HepG2 (cell line): Measurements from ENCODE around the gene CRIP1. TPM values are rescaled to one million over a fixed set of nuclear protein-coding genes. Genes with fewer than 3 reads are reported as not detected.

Experiments used
- ATAC-seq: fragments of 200-7000 bp; cut with Tn5 transposase; 3 replicates; pipeline ENCODE4 v1.9.1; 2020; ENCODE audit warnings: mild to moderate bottlenecking, moderate library complexity
- BruUV-seq: library from RNA; stranded (reverse); fragments of 400-500 nt; replicated peaks from 2 replicates; lab custom pipeline; 2021; lab: Mats Ljungman, UMichigan
- CTCF ChIA-PET: fragments of 300-600 bp; formaldehyde crosslinking; extraction: SDS; loops from one replicate; lab custom pipeline; 2021; ENCODE audit warnings: low total read pairs, inconsistent platforms, low intra/inter-chr PET ratio; lab: Yijun Ruan, JAX
- POLR2A ChIA-PET: fragments of 350-600 bp; sonication (Branson Sonifier 250); formaldehyde crosslinking; loops from one replicate; lab custom pipeline; 2020; ENCODE audit warnings: antibody characterized with exemption, inconsistent platforms; lab: Yijun Ruan, JAX
- DNase-seq: peaks from one replicate; pipeline ENCODE4 v3.0.0-alpha.2; 2015; ENCODE audit warnings: low spot score
- FAIRE-seq: peaks from 3 replicates; lab custom pipeline; 2011; peaks lifted over from hg19 to GRCh38; lab: Jason Lieb, UNC
- H2AFZ ChIP-seq: one replicate; pipeline ENCODE4 v1.6.1; 2011; ENCODE audit warnings: low read length, inconsistent platforms
- H3K27ac ChIP-seq: fragments of 300-600 bp; 3 replicates; pipeline ENCODE4 v1.8.0; 2011; ENCODE audit warnings: mixed run types, mild to moderate bottlenecking, mixed read lengths, low read length, inconsistent platforms; ENCODE audit not compliant: insufficient read depth; ENCODE audit errors: extremely low read length
- H3K27me3 ChIP-seq, 2 experiments: fragments of 200-600 bp in 1 of 2; 2 replicates in 1 of 2; 3 replicates in 1 of 2; pipeline versions ENCODE4 v1.6.0 to v1.8.0; 2011; ENCODE audit warnings: low read length in 2 of 2, mild to moderate bottlenecking in 2 of 2, moderate library complexity in 2 of 2, inconsistent platforms in 1 of 2; ENCODE audit not compliant: insufficient read depth in 2 of 2, control insufficient read depth in 1 of 2
- H3K36me3 ChIP-seq, 2 experiments: fragments of 200-600 bp in 1 of 2; replicated peaks in 1 of 2; 2 replicates in 1 of 2; 3 replicates in 1 of 2; pipeline versions ENCODE4 v1.5.1 to v1.8.0; 2011; ENCODE audit warnings: low read length in 2 of 2, inconsistent platforms in 1 of 2; ENCODE audit not compliant: insufficient read depth in 2 of 2, control insufficient read depth in 1 of 2
- H3K4me1 ChIP-seq: 2 replicates; pipeline ENCODE4 v1.5.1; 2012; ENCODE audit warnings: low read length, inconsistent platforms; ENCODE audit not compliant: insufficient read depth
- H3K4me2 ChIP-seq: 2 replicates; pipeline ENCODE4 v1.6.0; 2011; ENCODE audit warnings: low read depth, low read length, inconsistent platforms
- H3K4me3 ChIP-seq, 3 experiments: fragments of 200-600 bp in 1 of 3; sonication (generic), shearing (Covaris generic) in 1 of 3; replicated peaks in 1 of 3; 2 replicates each; pipeline ENCODE4 v1.5.1; 2011 to 2016; ENCODE audit warnings: low read length in 3 of 3, inconsistent platforms in 2 of 3, low read depth in 2 of 3, mild to moderate bottlenecking in 2 of 3, control low read depth in 1 of 3, mixed read lengths in 1 of 3; ENCODE audit not compliant: insufficient read depth in 1 of 3
- H3K79me2 ChIP-seq: one replicate; pipeline ENCODE4 v1.6.1; 2011; ENCODE audit warnings: low read length, inconsistent platforms; ENCODE audit not compliant: insufficient read depth
- H3K9ac ChIP-seq: 2 replicates; pipeline ENCODE4 v1.6.0; 2011; ENCODE audit warnings: mild to moderate bottlenecking, low read depth, low read length, inconsistent platforms; ENCODE audit not compliant: insufficient read depth
- H3K9me3 ChIP-seq: 2 replicates; pipeline ENCODE4 v1.5.1; 2012; ENCODE audit warnings: mild to moderate bottlenecking, low read length
- H4K20me1 ChIP-seq: 2 replicates; pipeline ENCODE4 v1.6.0; 2011; ENCODE audit warnings: inconsistent platforms, mild to moderate bottlenecking, low read length, moderate library complexity; ENCODE audit not compliant: insufficient read depth
- IRF1 ChIP-seq: sonication (generic); formaldehyde crosslinking; IDR thresholded peaks from 2 replicates; pipeline ENCODE4 v1.4.0; 2020; ENCODE audit warnings: low read depth, mild to moderate bottlenecking, missing genetic modification reagents
- NFE2 ChIP-seq: sonication (generic); formaldehyde crosslinking; IDR thresholded peaks from 2 replicates; pipeline ENCODE4 v1.4.0; 2020; ENCODE audit warnings: missing genetic modification reagents
- YY1 ChIP-seq: IDR thresholded peaks from 2 replicates; pipeline ENCODE4 v1.6.1; 2011; ENCODE audit warnings: low read length, low read depth, moderate library complexity, mild to moderate bottlenecking; ENCODE audit not compliant: insufficient read depth, insufficient replicate concordance
- ZBTB1 ChIP-seq: sonication (generic); formaldehyde crosslinking; IDR thresholded peaks from 2 replicates; pipeline ENCODE4 v1.4.0; 2020; ENCODE audit warnings: missing genetic modification reagents, borderline replicate concordance
- ZBTB34 ChIP-seq: sonication (generic); formaldehyde crosslinking; IDR thresholded peaks from 2 replicates; pipeline ENCODE4 v1.8.0; 2022; ENCODE audit warnings: mild to moderate bottlenecking, missing genetic modification reagents
- ZGPAT ChIP-seq: IDR thresholded peaks from 2 replicates; pipeline ENCODE4 v1.6.1; 2016; ENCODE audit warnings: mild to moderate bottlenecking
- ZNF142 ChIP-seq: sonication (generic); formaldehyde crosslinking; IDR thresholded peaks from 2 replicates; pipeline ENCODE4 v1.4.0; 2020; ENCODE audit warnings: missing genetic modification reagents
- ZNF614 ChIP-seq: IDR thresholded peaks from 2 replicates; pipeline ENCODE4 v1.6.1; 2018; ENCODE audit warnings: missing biosample characterization, missing genetic modification reagents, inconsistent platforms, borderline replicate concordance
- WGBS: methylation state at CpG from one replicate; pipeline ENCODE4 v1.1.6; 2017; ENCODE audit warnings: low lambda C conversion rate; 5-methylcytosine and 5-hydroxymethylcytosine counted together
- in situ Hi-C: cut with HindIII; loops from 2 replicates; pipeline ENCODE4 v1.10.0; 2017; ENCODE audit warnings: low pct_unique_long_range_greater_than_20kb; ENCODE audit not compliant: extremely low pct_ligation_motif_present
- intact Hi-C: fragments of 100-400 bp; cut with micrococcal nuclease; formaldehyde crosslinking; loops from one replicate; pipeline ENCODE4 v1.10.0; 2022; ENCODE audit not compliant: unreplicated experiment
- polyA plus RNA-seq, 8 experiments: library from polyadenylated mRNA; depleted of rRNA in 3 of 8; stranded (reverse) in 7 of 8; unstranded in 1 of 8; fragments of >200 nt; fragmentation: Illumina TruSeq in 4 of 8; extraction: Trizol in 4 of 8; gene quantifications; 2 replicates each; pipeline versions ENCODE4 v1.2.1 to v1.2.3, GENCODE V29; 2011 to 2016; ENCODE audit warnings: low read depth in 4 of 8, missing spikeins in 1 of 8, mixed read lengths in 1 of 8; ENCODE audit not compliant: insufficient read depth in 1 of 8
- total RNA-seq, 5 experiments: library from RNA; depleted of rRNA; stranded (reverse); fragments of >200 nt; fragmentation: Illumina TruSeq; extraction: Trizol; gene quantifications; 2 replicates each; pipeline ENCODE4 v1.2.3, GENCODE V29; 2016; ENCODE audit warnings: low read depth in 1 of 5

Gene CRIP1
- total and polyA plus RNA-seq, 2 of the 13 experiments (the other 11 are each of a cell fraction or from before 2014, with no cell fraction given) = 53.9 to 59.5 TPM

GRCh38 chr14:105536691-105537579 is 50.2 kb downstream of the CRIP1 start:
- H3K27me3 ChIP-seq = peaks cover 17 to 85% of the 10 kb centered on the region in 2 experiments
- no peak overlapping the region for H2AFZ ChIP-seq
- no peaks in the 10 kb centered on the region for H3K79me2 ChIP-seq
- ATAC-seq (no peak), DNase-seq (no peak), FAIRE-seq (no peak)
- ChIA-PET CTCF (no interaction called here), POLR2A (no interaction called here)
- in situ Hi-C loops (no loop called here), intact Hi-C loops (no loop called here)
- no peak overlapping the region for H3K9ac ChIP-seq
- H3K4me1 ChIP-seq = peaks cover 18% of the 10 kb centered on the region
- H3K4me3 ChIP-seq = no peak overlapping the region
- H3K4me2 ChIP-seq = no peak overlapping the region
- BruUV-seq = no TSS peak
- no peaks in the 10 kb centered on the region for H3K9me3 ChIP-seq
- WGBS = 26% methylated on average over 18 of the region's 34 CpGs
- TF ChIP-seq ZNF614 (no peak), ZBTB34 (CRISPR knock-in tag) (no peak), ZBTB1 (CRISPR knock-in tag) (no peak), ZGPAT (CRISPR knock-in tag) (no peak), ZNF142 (CRISPR knock-in tag) (no peak), IRF1 (CRISPR knock-in tag) (no peak), YY1 (no peak), NFE2 (CRISPR knock-in tag) (no peak)
- no peak overlapping the region for H3K27ac ChIP-seq
- H4K20me1 ChIP-seq = peaks cover 5% of the 10 kb centered on the region; the same call in 1 of the 2 replicates
- no peaks in the 10 kb centered on the region for H3K36me3 ChIP-seq
